SK-N-SH treated with all-trans-retinoic acid at 6 μM for 48 hours (cell line): ENCODE measurements around the gene CDC42EP3.

ENCODE experiments used
- ATAC-seq: fragments of 200-7000 bp; cut with Tn5 transposase; 3 replicates; pipeline ENCODE4 v1.9.1; 2020; ENCODE audit warnings: mild to moderate bottlenecking, moderate library complexity
- ARNTL ChIP-seq: fragments of 450-650 bp; formaldehyde crosslinking; IDR thresholded peaks from 2 replicates; pipeline ENCODE4 v1.5.0; 2020; ENCODE audit warnings: low read depth, mild to moderate bottlenecking, moderate library complexity, borderline replicate concordance
- CSDC2 ChIP-seq: fragments of 250-450 bp; sonication (Bioruptor Pico); IDR thresholded peaks from 2 replicates; pipeline ENCODE4 v1.5.0; 2020; ENCODE audit warnings: mild to moderate bottlenecking, moderate library complexity
- GLIS3 ChIP-seq: fragments of 250-450 bp; sonication (Bioruptor Pico); IDR thresholded peaks from 2 replicates; pipeline ENCODE4 v1.5.0; 2020; ENCODE audit warnings: mild to moderate bottlenecking, moderate library complexity
- ISL1 ChIP-seq: fragments of 250-450 bp; sonication (Bioruptor Pico); IDR thresholded peaks from 2 replicates; pipeline ENCODE4 v2.1.2; 2022; ENCODE audit warnings: mild to moderate bottlenecking, moderate library complexity
- OSR1 ChIP-seq: fragments of 250-450 bp; sonication (Bioruptor Pico); IDR thresholded peaks from 2 replicates; pipeline ENCODE4 v1.8.0; 2022; ENCODE audit warnings: moderate library complexity, mild to moderate bottlenecking, inconsistent platforms
- PPARA ChIP-seq: fragments of 250-450 bp; sonication (Bioruptor Pico); IDR thresholded peaks from 2 replicates; pipeline ENCODE4 v1.5.0; 2020; ENCODE audit warnings: mild to moderate bottlenecking, borderline replicate concordance
- SNAI2 ChIP-seq: fragments of 250-450 bp; sonication (Bioruptor Pico); IDR thresholded peaks from 2 replicates; pipeline ENCODE4 v1.5.0; 2020; ENCODE audit warnings: mild to moderate bottlenecking, moderate library complexity
- TCF4 ChIP-seq: fragments of 250-450 bp; sonication (Bioruptor Pico); IDR thresholded peaks from 2 replicates; pipeline ENCODE4 v1.8.0; 2021; ENCODE audit warnings: mild to moderate bottlenecking, moderate library complexity, borderline replicate concordance
- TOX ChIP-seq: fragments of 250-450 bp; sonication (Bioruptor Pico); IDR thresholded peaks from 2 replicates; pipeline ENCODE4 v1.8.0; 2021; ENCODE audit warnings: mild to moderate bottlenecking, moderate library complexity, borderline replicate concordance
- TSHZ2 ChIP-seq: fragments of 250-450 bp; sonication (Bioruptor Pico); IDR thresholded peaks from 2 replicates; pipeline ENCODE4 v1.5.0; 2020; ENCODE audit warnings: mild to moderate bottlenecking, moderate library complexity
- ZFP3 ChIP-seq: fragments of 250-450 bp; sonication (Bioruptor Pico); IDR thresholded peaks from 2 replicates; pipeline ENCODE4 v1.5.0; 2020; ENCODE audit warnings: mild to moderate bottlenecking, moderate library complexity
- ZFP30 ChIP-seq: fragments of 450-650 bp; formaldehyde crosslinking; IDR thresholded peaks from 2 replicates; pipeline ENCODE4 v1.5.0; 2022; ENCODE audit warnings: mild to moderate bottlenecking, moderate library complexity
- ZNF565 ChIP-seq: fragments of 450-650 bp; formaldehyde crosslinking; conservative IDR thresholded peaks from 2 replicates; pipeline ENCODE4 v1.5.0; 2020; ENCODE audit warnings: low read depth, mild to moderate bottlenecking, moderate library complexity
- ZNF70 ChIP-seq: fragments of 450-650 bp; formaldehyde crosslinking; IDR thresholded peaks from 2 replicates; pipeline ENCODE4 v1.5.0; 2020; ENCODE audit warnings: mild to moderate bottlenecking, moderate library complexity
- ZNF8 ChIP-seq: fragments of 450-650 bp; formaldehyde crosslinking; IDR thresholded peaks from 2 replicates; pipeline ENCODE4 v1.5.0; 2020; ENCODE audit warnings: mild to moderate bottlenecking, moderate library complexity
- TF ChIP-seq, protein P1 (sequence below): fragments of 250-450 bp; sonication (Bioruptor Pico); IDR thresholded peaks from 2 replicates; pipeline ENCODE4 v1.8.0; 2020; ENCODE audit warnings: mild to moderate bottlenecking, moderate library complexity, borderline replicate concordance
- TF ChIP-seq, protein P2 (sequence below): fragments of 250-450 bp; sonication (Bioruptor Pico); IDR thresholded peaks from 2 replicates; pipeline ENCODE4 v1.5.1; 2020; ENCODE audit warnings: low read depth, mild to moderate bottlenecking, moderate library complexity
- TF ChIP-seq, protein P3 (sequence below): fragments of 250-450 bp; sonication (Bioruptor Pico); IDR thresholded peaks from 2 replicates; pipeline ENCODE4 v1.5.1; 2021; ENCODE audit warnings: mild to moderate bottlenecking, moderate library complexity

CDC42EP3 gene

DNA sequence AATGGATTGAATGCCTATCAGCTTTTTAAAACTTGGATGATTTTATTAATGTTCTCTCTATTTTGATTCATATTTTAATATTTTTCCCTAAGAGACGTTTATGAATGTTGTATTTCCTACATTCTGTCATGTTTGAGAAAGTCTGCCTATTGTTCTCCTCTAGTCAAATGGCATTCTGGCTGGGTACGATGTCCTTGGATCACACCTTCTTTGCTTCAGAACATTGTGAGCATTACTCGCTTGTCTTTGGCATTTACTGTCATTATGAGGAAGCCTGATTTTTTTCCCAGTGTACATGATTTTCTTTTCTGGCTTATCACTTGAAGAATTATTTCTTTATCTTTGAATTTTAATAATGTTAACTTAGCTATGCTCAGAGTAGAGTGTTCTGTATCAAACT lies 78.4 kb downstream of the CDC42EP3 start:
- TF ChIP-seq, protein P1, sequence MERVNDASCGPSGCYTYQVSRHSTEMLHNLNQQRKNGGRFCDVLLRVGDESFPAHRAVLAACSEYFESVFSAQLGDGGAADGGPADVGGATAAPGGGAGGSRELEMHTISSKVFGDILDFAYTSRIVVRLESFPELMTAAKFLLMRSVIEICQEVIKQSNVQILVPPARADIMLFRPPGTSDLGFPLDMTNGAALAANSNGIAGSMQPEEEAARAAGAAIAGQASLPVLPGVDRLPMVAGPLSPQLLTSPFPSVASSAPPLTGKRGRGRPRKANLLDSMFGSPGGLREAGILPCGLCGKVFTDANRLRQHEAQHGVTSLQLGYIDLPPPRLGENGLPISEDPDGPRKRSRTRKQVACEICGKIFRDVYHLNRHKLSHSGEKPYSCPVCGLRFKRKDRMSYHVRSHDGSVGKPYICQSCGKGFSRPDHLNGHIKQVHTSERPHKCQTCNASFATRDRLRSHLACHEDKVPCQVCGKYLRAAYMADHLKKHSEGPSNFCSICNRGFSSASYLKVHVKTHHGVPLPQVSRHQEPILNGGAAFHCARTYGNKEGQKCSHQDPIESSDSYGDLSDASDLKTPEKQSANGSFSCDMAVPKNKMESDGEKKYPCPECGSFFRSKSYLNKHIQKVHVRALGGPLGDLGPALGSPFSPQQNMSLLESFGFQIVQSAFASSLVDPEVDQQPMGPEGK = no peak
- TF ChIP-seq SNAI2 = no peak
- TF ChIP-seq, protein P2, sequence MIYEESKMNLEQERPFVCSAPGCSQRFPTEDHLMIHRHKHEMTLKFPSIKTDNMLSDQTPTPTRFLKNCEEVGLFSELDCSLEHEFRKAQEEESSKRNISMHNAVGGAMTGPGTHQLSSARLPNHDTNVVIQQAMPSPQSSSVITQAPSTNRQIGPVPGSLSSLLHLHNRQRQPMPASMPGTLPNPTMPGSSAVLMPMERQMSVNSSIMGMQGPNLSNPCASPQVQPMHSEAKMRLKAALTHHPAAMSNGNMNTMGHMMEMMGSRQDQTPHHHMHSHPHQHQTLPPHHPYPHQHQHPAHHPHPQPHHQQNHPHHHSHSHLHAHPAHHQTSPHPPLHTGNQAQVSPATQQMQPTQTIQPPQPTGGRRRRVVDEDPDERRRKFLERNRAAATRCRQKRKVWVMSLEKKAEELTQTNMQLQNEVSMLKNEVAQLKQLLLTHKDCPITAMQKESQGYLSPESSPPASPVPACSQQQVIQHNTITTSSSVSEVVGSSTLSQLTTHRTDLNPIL (CRISPR knock-in tag) = no peak
- no peak for TF ChIP-seq ARNTL
- TF ChIP-seq GLIS3 = no peak
- no peak for TF ChIP-seq ZNF70
- no peak for TF ChIP-seq TSHZ2 (CRISPR knock-in tag)
- TF ChIP-seq, protein P3, sequence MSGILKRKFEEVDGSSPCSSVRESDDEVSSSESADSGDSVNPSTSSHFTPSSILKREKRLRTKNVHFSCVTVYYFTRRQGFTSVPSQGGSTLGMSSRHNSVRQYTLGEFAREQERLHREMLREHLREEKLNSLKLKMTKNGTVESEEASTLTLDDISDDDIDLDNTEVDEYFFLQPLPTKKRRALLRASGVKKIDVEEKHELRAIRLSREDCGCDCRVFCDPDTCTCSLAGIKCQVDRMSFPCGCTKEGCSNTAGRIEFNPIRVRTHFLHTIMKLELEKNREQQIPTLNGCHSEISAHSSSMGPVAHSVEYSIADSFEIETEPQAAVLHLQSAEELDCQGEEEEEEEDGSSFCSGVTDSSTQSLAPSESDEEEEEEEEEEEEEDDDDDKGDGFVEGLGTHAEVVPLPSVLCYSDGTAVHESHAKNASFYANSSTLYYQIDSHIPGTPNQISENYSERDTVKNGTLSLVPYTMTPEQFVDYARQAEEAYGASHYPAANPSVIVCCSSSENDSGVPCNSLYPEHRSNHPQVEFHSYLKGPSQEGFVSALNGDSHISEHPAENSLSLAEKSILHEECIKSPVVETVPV = no peak
- no peak for TF ChIP-seq ZFP3
- TF ChIP-seq ZNF565 (CRISPR knock-in tag) = no peak
- no peak for TF ChIP-seq ISL1 (CRISPR knock-in tag)
- no peak for TF ChIP-seq CSDC2 (CRISPR knock-in tag)
- TF ChIP-seq OSR1 (CRISPR knock-in tag) = no peak
- no peak for TF ChIP-seq TOX (CRISPR knock-in tag)
- no peak for TF ChIP-seq ZFP30 (CRISPR knock-in tag)
- no peak for TF ChIP-seq PPARA (CRISPR knock-in tag)
- TF ChIP-seq ZNF8 (CRISPR knock-in tag) = no peak
- TF ChIP-seq TCF4 (CRISPR knock-in tag) = no peak

More for the DNA sequence above, 78.4 kb downstream of the CDC42EP3 start:
- no peak for ATAC-seq
